ENCODE measurements around the gene TAF4B.

TAF4B gene

GRCh38 chr18:26425148-26425531 is 198.9 kb downstream of the TAF4B start:
- DNase-seq (ENCODE audit: extremely low read depth, insufficient read length) = no peak

GRCh38 chr18:26429535-26430226 is 203.4 kb downstream of the TAF4B start:
- H3K27me3 ChIP-seq (replicated peaks; ENCODE audit: control insufficient read depth, insufficient read depth, low read length) = no peaks in the 10 kb centered on the region
- H3K4me3 ChIP-seq (replicated peaks; ENCODE audit: low read depth, low read length) = no peak overlapping the region
- TF ChIP-seq CTCF (IDR thresholded peaks at IDR 0.05; ENCODE audit: insufficient read depth, low read length, poor library complexity, severe bottlenecking) = no peak
- H3K36me3 ChIP-seq (ENCODE audit: control insufficient read depth, insufficient read depth, low read length) = no peaks in the 10 kb centered on the region
- DNase-seq (ENCODE audit: extremely low read depth, insufficient read length) = no peak

More at GRCh38 chr18:26425148-26425531, 198.9 kb downstream of the TAF4B start:
- H3K36me3 ChIP-seq (ENCODE audit: control insufficient read depth, insufficient read depth, low read length) = no peaks in the 10 kb centered on the region
- H3K4me3 ChIP-seq (replicated peaks; ENCODE audit: low read depth, low read length) = no peak overlapping the region
- no peak for TF ChIP-seq CTCF (IDR thresholded peaks at IDR 0.05; ENCODE audit: insufficient read depth, low read length, poor library complexity, severe bottlenecking)
- no peaks in the 10 kb centered on the region for H3K27me3 ChIP-seq (replicated peaks; ENCODE audit: control insufficient read depth, insufficient read depth, low read length)

- Histone ChIP-seq H3K4me3 (replicated peaks; ENCODE audit: low read depth, low read length) (no peak overlapping the region), H3K36me3 (ENCODE audit: control insufficient read depth, insufficient read depth, low read length) (no peaks in the 10 kb centered on the region), H3K27me3 (replicated peaks; ENCODE audit: control insufficient read depth, insufficient read depth, low read length) (no peaks in the 10 kb centered on the region)
- no peak for DNase-seq (ENCODE audit: extremely low read depth, insufficient read length)
- no peak for TF ChIP-seq CTCF (IDR thresholded peaks at IDR 0.05; ENCODE audit: insufficient read depth, low read length, poor library complexity, severe bottlenecking)
Observed at GRCh38 chr18:26432651-26433424, 206.6 kb downstream of the TAF4B start.

GRCh38 chr18:26434887-26435286 is 208.6 kb downstream of the TAF4B start:
- DNase-seq (ENCODE audit: extremely low read depth, insufficient read length) = no peak
- no peak overlapping the region for H3K4me3 ChIP-seq (replicated peaks; ENCODE audit: low read depth, low read length)
- no peaks in the 10 kb centered on the region for H3K27me3 ChIP-seq (replicated peaks; ENCODE audit: control insufficient read depth, insufficient read depth, low read length)
- H3K36me3 ChIP-seq (ENCODE audit: control insufficient read depth, insufficient read depth, low read length) = no peaks in the 10 kb centered on the region
- TF ChIP-seq CTCF (IDR thresholded peaks at IDR 0.05; ENCODE audit: insufficient read depth, low read length, poor library complexity, severe bottlenecking) = no peak

- no peak for DNase-seq (ENCODE audit: extremely low read depth, insufficient read length)
- Histone ChIP-seq H3K27me3 (replicated peaks; ENCODE audit: control insufficient read depth, insufficient read depth, low read length) (no peaks in the 10 kb centered on the region), H3K36me3 (ENCODE audit: control insufficient read depth, insufficient read depth, low read length) (no peaks in the 10 kb centered on the region), H3K4me3 (replicated peaks; ENCODE audit: low read depth, low read length) (no peak overlapping the region)
- no peak for TF ChIP-seq CTCF (IDR thresholded peaks at IDR 0.05; ENCODE audit: insufficient read depth, low read length, poor library complexity, severe bottlenecking)
Observed at GRCh38 chr18:26435415-26436095, 209.3 kb downstream of the TAF4B start.

All from GM06990 (cell line).